GM19351 (cell line): ENCODE measurements around the gene CAPN9.

Experiments
- ATAC-seq: cut with Tn5 transposase; IDR thresholded peaks from one replicate; pipeline ENCODE4 v1.9.1; 2021; ENCODE audit warnings: mild to moderate bottlenecking, moderate library complexity; ENCODE audit not compliant: unreplicated experiment

Gene CAPN9

DNA sequence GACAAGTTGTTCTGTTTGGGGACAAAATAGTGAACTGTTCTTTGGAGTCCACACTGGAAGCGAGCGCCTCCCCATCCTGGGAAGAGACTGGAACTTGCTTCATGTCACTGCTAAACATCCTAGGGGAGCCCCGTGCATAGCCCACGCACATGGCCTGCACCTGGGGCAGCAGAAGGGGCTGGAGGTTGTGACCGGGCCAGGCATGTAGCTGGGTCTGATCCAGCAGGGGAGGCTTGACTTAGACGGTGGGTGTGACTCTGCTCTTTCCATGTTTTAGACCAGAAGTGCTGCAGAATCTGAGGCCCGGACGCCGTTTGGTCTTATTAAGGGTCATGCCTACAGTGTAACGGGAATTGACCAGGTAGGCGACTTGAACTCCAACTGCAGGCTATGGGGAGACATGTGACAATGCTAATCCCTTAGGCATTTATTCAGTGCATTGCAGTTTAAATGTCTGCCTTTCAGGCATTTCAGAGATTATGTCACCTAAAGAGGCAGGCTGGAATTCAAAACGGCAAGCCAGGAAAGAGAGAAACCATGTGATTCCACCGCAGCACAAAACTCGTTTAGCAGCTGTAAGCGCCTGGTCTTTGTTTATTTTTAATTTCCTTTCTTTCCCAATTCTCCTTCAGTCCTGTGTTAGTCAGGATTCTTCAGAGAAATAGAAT lies 21.8 kb downstream of the CAPN9 start:
- ATAC-seq = no peak

DNA sequence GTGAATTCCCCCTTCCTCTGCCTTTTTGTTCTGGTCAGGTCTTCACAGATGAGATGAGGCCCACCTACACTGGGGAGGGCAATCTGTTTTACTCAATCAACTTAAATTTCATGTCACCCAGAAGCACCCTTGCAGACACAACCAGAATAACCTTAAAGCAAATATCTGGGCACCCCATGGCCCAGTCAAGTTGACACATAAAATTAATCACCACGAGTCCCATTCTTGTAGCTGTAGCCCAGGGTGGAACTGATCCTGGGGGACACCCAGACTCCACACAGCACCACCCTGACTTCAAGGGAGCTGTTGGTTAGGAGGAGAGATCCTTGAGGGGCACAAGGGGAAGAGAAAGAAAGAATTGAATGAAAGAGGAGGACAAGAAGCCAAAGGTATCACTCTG lies 23.1 kb downstream of the CAPN9 start:
- no peak for ATAC-seq

DNA sequence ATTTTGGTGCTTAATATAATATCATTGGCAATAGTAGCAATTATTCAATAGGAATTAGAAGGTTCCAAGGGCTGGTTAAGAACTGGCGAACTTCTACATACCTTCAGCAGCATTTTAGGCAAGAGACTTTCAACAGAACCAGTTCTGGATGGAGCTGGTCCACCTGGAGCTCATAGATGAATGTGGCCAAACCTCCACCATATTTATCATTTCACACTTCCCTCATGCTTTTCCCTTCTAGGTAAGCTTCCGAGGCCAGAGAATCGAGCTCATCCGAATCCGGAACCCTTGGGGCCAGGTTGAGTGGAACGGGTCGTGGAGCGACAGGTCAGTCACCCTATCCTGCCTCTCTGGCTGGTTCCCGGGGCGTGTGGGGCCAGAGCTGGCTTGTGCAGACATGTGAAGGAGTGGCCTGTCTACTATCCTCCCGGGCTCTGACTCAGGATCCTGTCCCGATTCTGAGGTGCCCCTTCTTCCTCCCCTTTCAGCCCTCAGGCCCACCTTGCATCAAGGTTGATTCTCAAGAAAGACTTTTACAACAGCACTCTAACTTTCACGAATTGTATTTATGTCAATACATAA lies 24.7 kb downstream of the CAPN9 start:
- no peak for ATAC-seq

DNA sequence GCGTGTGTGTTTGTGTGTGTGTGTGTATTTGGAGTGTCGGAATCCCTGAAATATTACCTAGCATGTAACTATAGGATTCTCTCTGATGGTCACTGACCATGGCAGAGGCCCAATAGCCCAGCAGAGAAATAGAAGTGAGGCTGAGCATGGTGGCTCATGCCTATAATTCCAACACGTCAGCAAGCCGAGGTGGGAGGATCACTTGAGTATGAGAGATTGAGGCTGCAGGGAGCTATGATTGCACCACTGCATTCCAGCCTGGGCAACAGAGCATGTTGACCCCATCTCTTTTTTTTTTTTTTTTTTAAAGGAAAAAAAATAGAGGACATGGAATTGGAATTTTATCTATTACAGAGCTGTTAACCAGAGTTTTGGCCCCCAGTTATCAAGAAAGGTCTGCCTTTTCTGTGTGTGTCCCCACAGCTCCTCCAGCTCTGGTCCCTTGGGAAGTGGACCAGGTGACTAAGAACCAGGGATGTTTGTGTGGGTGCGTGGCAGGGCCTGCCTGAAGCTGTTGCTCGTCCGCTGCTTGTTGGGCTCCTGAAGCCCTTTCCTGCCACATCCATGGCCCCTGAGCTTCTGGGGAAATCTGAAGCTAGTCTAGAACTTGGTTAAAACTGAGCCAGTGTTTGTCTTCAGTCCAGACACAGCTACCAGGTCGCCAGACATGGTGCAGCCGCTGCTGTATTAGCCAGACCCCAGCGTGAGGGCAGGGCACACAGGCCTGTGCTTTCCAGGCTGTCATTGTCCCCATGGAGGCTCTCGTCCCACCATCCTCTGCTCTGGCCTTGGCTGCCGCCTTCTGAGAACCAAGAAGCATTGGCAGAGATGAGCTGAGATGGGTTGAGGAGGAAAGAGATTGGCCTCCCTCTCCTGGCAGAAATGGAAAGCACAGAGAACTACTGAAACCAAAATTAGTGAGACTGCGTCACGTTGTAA lies 25.5 kb downstream of the CAPN9 start:
- no peak for ATAC-seq

DNA sequence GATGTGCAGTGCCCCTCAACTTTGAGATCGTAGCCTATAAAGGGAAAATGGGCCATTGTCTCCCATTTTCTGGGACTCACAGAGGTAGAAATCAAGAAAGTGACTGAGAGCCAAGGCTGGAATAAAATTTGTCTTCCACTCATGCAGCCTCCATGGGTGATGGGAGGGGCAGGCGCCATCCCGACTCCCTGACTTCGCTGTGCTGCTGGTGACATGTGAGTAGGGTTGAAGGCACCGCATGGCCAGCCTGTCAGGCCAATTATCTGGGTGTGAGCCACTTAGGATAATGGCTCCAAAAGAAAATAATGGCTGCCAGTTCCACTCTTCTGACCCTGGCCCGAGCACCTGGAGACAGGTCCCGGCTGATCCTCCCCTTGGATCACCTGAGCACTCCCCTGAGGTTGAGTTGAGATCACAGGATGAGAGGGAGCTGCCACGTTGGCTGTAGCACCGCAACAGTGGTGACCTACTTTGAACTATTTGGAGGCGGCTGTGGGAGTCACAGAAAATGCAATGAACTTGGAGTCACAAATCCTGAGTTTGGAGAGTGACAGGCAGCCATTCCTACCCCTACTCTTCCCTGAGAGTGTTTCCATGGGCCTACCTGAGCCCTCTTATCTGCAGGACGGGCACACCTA lies 26.3 kb downstream of the CAPN9 start:
- no peak for ATAC-seq

DNA sequence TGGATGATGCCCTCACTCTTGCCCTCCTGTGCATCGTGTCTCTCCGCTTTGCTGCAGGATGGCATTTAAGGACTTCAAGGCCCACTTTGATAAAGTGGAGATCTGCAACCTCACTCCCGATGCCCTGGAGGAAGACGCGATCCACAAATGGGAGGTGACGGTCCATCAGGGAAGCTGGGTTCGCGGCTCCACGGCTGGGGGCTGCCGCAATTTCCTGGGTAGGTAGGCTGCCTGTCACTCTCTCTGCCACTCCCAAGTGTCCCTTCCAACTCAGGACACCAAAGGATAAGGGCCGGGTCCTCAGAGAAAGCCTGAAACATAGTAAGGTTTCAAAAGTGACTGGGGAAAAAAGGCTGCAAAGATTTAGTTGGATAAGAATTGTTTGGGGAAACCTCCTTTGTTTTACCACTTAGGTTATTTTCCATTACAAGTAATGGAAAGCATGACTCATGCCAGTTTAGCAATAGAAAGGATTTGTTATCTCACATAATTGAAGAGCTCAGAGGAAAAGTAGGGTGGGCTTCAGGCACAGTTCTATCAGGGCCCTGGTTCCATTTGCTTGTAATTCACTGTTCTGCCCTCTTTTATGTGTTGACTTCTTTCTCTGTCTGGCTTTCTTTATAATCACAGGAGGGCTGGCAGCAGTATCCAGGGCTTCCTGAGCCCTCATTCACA lies 31.9 kb downstream of the CAPN9 start:
- ATAC-seq = no peak

DNA sequence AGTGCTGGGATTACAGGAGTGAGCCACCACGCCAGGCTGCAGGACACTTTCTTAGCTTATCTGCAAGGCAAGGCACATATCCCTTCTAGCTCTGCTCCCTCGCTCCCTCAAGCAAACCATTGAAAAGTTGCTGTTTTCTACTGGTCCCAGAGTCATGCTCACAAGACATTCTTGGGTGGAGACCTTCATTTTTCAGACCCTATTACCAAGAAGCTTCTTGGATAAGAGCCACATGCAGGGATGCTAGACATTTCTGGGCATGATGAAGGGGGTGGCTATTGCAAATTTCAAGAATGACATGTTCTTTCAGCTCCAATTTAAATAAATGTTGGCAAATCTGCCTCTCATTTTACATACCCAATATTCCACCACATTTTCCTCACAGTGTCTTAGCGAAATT lies 33.9 kb downstream of the CAPN9 start:
- no peak for ATAC-seq

DNA sequence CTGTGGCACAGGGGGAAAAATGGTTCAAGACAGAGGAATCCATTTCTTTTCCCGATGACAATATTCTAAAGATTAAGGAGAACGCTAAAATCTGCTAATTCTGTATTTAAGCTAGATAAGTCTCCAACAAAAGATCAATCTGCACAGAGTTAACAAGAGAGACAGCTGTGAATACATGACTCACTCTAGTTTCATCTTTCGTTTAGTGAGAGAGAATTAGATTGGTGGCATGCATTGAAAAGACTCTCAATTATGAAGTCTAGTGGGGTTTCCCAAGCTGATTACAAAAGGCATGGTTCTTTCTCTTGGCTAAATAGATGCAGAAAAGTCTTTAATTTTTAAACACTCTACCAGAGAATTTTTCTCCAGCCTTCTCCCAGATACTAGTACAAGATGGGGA lies 34.4 kb downstream of the CAPN9 start:
- peak; percentile 79 for ATAC-seq

DNA sequence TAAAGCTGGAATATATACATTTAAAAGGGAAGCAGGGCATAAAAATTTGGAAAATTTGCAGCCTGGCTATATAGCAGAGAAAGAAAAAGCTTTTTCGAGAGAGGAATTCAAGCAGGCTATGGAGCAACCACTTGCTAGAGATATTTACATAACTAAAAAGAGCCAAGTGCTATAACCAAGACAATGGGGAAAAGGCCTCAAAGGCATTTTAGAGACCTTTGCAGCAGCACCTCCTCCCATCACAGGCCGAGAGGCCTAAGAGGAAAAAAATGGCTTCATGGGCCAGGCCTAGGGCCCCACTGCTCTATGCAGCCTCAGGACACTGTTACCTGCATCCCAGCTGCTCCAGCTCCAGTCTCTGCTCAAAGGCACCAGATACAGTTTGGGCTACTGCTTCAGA lies 37.0 kb downstream of the CAPN9 start:
- ATAC-seq = no peak

DNA sequence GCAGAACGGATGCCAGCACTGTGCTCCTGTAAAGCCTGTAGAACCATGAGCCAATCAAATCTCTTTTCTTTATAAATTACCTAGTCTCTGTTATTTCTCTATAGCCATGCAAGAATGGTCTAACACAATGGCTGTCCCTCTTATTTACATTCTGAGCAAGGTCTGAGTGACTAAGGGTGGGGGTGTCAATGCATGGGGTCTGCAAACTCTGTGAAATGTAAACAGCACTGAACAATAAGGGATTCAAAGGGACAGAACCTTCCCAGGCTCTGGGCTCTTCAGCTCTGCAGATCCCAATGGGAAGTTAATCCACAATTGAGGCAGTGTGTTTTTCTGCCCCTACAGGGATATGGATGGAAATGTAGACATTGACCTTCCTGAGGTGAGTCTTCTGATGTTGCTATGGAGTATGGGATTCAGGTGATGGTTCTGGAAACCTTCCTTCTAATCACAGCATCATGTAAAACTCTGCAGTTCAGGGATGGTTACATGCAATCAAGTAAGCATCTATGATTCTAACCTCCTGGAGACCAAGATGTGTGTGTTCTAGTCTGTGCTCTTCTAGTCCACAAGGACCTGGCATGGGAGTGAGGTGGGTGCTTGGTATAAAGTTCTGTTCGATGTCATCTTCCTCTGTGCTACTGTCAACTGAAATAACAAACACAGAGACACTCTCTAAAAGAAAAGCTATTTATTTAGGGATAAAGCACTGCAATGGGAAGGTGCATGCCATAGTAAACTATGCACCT lies 38.6 kb downstream of the CAPN9 start:
- ATAC-seq = no peak

DNA sequence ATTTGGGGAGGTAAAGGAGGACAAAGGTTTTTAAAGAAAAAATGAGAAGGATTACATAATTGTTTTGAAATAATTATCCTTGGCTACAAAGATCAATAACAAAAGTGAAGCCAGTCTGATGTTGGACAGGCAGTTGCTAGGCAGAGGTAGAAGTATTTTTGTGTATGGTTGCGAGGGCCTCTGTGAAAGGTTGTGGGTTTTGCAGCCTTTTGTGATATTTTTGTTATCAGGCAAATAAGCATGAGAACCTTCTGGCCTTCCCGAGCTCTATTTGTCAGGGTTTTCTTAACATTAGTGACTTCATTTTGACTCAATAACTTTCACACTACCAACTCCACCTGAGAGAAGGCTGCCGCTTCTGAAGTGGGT lies 39.2 kb downstream of the CAPN9 start:
- no peak for ATAC-seq

DNA sequence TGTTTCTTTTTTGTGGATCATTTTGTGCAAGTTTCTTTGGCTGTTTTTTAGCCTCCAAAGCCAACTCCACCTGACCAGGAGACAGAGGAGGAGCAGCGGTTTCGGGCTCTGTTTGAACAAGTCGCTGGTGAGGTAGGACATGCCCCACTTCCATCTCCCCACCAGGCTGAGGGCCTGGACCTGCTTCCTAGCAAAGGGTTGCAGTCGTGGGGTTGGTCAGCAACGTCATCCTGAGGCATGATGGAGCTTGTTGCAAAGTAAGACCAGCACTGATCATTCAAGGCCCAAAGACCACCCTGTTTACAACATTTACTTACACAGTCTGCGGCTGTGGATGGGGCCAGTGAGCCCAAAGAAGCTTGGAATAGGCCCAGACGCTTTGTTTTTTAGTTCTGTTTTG lies 40.3 kb downstream of the CAPN9 start:
- no peak for ATAC-seq

DNA sequence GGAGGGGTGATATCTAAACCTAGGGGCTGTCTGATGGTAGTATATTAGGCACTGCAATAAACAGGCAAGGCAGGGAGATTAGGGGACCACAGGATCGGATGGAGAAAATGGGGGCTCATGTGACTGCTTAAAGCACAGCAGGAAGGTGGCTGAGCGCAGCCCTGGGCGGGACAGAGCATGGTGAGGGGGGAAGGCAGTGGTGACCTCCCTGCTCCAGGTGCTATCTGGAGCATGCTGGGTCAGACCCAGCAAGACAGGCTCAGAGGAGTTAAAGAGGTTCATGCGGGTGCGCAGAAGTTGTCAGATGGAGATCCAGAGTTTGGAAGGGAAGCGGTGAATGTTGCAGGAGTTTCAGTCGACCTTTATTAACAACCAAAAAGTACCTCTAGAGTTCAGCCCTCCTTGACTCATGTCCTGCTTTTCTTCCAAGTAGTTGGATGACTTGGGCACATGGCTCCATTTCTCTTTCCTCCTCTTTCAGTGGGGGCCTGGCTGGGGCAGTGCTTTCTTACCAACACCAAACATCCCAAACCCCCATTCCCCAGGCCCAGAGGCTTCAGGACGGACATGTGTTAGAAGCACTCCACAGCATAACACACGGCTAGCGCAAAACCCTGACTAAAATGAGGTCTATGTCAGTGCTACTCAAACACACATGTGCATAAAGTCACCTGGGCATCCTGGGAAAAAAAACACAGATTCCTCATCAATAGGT lies 41.5 kb downstream of the CAPN9 start:
- ATAC-seq = no peak

DNA sequence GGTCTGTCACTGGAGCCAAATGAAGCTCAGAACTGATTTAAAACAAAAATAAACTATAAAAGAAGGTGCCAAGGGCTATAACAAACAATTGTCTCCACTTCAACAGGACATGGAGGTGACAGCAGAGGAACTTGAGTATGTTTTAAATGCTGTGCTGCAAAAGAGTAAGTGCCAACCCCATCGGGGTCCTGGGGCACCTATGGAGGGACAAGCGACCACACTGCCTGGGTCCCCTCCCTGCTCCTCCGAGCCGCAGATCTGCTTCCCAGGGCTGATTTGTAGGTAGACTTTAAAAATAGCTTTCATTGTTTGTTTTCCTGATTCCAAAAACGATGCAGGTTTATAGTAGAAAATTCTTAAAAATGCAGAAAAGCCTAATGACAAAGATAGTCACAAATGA lies 42.8 kb downstream of the CAPN9 start:
- no peak for ATAC-seq

DNA sequence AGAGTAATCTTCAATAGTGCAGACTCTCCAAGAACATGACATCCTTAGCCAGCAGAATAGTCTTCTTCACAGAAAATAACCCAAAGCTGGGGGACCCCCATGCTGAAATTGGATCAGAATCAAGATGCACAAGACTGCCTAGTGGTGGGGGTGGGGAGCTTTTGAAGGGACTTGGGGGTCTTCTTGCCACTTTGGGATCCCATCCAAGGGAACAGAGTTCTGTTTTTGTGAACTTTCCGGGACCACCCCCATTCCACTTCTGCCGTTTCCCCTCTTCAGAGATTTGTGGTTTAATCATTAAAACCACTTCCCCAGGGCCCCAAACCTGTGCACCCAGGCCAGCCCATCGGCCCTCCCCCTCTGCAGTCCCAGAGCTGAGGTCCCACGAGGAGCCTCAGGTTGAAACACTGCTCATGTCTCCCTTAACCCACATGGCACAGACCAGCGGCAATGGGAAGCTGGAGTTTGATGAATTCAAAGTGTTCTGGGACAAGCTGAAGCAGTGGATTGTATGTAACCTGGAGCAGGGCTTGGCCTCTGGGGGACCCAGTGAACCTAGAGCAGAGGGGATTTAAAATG lies 44.9 kb downstream of the CAPN9 start:
- no peak for ATAC-seq

DNA sequence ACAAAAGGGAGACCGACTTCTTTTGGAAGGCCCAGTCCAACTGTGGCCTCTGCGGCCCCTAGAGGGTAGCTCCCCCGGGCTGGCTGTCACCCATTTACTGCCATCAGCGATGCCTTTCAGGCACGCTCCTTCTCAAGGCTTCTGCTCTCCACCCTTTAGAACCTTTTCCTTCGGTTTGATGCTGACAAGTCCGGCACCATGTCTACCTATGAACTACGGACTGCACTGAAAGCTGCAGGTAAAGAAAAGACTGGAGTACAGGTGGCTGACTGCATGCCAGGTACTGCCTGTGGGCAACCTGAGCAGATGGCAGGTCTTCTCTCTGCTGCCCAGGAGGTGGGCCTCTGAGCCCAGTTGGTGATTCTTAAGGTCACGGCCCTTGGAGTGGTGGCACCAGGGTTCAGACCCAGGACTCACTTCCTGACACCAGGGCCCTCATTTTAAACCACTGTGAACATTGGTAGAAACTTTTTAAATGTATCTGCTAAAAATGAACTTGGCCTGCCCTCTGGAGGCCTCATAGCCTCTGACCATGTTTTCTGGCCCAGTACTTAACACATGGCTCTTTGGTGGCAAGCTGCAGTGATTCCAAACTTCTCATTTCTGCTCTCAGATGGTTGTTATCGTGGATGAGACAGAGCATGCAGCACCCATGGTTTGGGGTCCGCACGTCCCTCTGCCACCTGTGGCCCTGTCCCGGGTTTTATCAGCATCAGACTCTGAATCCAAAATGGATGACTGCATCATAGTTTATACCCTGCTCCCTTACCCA lies 45.7 kb downstream of the CAPN9 start:
- no peak for ATAC-seq

DNA sequence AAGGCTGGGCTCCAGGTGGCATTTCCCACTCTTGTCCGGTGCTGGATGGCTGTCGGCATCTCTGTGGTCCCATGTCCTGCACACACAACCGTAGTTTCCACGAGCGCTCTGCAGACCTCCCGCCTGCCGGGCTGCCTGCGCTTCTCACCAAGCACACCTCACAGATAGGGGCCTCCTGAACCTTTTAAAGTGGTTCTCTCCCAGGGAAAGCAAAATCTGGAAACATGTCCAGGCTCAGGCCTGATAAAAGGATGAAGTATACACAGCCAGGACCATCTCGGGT lies 46.2 kb downstream of the CAPN9 start:
- no peak for ATAC-seq

DNA sequence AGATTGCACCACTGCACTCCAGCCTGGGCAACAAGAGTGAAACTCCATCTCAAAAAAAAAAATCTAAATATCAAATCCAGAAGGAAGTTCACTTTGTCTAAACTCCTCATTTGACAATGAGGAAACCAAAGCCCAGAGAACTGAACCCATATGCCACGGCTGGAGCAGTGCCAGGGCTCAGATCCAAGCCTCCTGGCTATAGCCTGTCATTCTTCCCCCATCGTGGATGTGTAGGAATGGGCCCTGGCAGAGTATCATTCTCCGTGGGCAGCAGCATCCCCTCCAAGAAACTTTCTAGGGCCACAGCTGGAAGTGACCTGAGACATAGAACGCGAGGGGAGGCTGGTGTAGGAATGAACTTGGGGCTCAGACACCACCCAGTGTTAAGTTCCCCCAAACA lies 47.2 kb downstream of the CAPN9 start:
- ATAC-seq = no peak
